WTC11 (cell line): ENCODE results near the gene CCDC39. TPM values are rescaled to one million over a fixed set of nuclear protein-coding genes. Genes with fewer than 3 reads are reported as not detected.

Experiments used
- ATAC-seq: fragments of 200-7000 bp; cut with Tn5 transposase; 2 replicates; pipeline ENCODE4 v1.10.0; 2021; ENCODE audit warnings: mild to moderate bottlenecking, moderate library complexity
- CTCF ChIA-PET: fragments of 300-600 bp; sonication (Branson Sonifier 250); formaldehyde crosslinking; loops from one replicate; lab custom pipeline; 2021; ENCODE audit warnings: antibody characterized with exemption; lab: Charles Lee
- POLR2A ChIA-PET: fragments of 350-600 bp; sonication (Branson Sonifier 250); formaldehyde crosslinking; loops from one replicate; lab custom pipeline; 2021; ENCODE audit warnings: antibody characterized with exemption; lab: Charles Lee
- DNase-seq: peaks from one replicate; pipeline ENCODE4 v3.0.0; 2021; ENCODE audit warnings: low spot score
- H3K27ac Mint-ChIP-seq: 2 replicates; pipeline ENCODE4 v1.8.0; 2021; ENCODE audit warnings: mixed read lengths
- H3K27me3 Mint-ChIP-seq: 2 replicates; pipeline ENCODE4 v1.8.0; 2021; ENCODE audit warnings: low read depth, mild to moderate bottlenecking, moderate library complexity, mixed read lengths
- H3K36me3 Mint-ChIP-seq: 2 replicates; pipeline ENCODE4 v1.8.0; 2021; ENCODE audit warnings: mixed read lengths
- H3K4me1 Mint-ChIP-seq: 2 replicates; pipeline ENCODE4 v1.8.0; 2022; ENCODE audit warnings: mixed read lengths
- H3K4me3 Mint-ChIP-seq: 2 replicates; pipeline ENCODE4 v1.8.0; 2021; ENCODE audit warnings: mild to moderate bottlenecking, moderate library complexity, mixed read lengths
- H3K9me3 Mint-ChIP-seq: 2 replicates; pipeline ENCODE4 v1.8.0; 2021; ENCODE audit warnings: mixed read lengths
- CDX4 ChIP-seq: fragments of 250-450 bp; sonication (Bioruptor Pico); IDR thresholded peaks from 2 replicates; pipeline ENCODE4 v1.9.0; 2021; ENCODE audit warnings: moderate library complexity, mild to moderate bottlenecking, inconsistent platforms, borderline replicate concordance
- EMX1 ChIP-seq: fragments of 250-450 bp; sonication (Bioruptor Pico); IDR thresholded peaks from 2 replicates; pipeline ENCODE4 v1.8.0; 2021; ENCODE audit warnings: mild to moderate bottlenecking
- ERG ChIP-seq: fragments of 250-450 bp; sonication (Bioruptor Pico); IDR thresholded peaks from 2 replicates; pipeline ENCODE4 v1.8.0; 2021; ENCODE audit warnings: mild to moderate bottlenecking
- ESRRA ChIP-seq: sonication (generic); formaldehyde crosslinking; IDR thresholded peaks from 2 replicates; pipeline ENCODE4 v1.8.1; 2022; ENCODE audit warnings: mild to moderate bottlenecking, missing genetic modification reagents, borderline replicate concordance
- GABPB1 ChIP-seq: sonication (generic); formaldehyde crosslinking; IDR thresholded peaks from 2 replicates; pipeline ENCODE4 v1.8.1; 2023; ENCODE audit warnings: mild to moderate bottlenecking, missing genetic modification reagents
- IRF2 ChIP-seq: sonication (generic); formaldehyde crosslinking; IDR thresholded peaks from 2 replicates; pipeline ENCODE4 v1.8.0; 2022; ENCODE audit warnings: low read depth, missing genetic modification reagents, borderline replicate concordance
- JUN ChIP-seq: sonication (generic); formaldehyde crosslinking; IDR thresholded peaks from 2 replicates; pipeline ENCODE4 v1.8.0; 2023; ENCODE audit warnings: mild to moderate bottlenecking, missing genetic modification reagents
- MXD4 ChIP-seq: fragments of 250-450 bp; sonication (Bioruptor Pico); IDR thresholded peaks from 2 replicates; pipeline ENCODE4 v1.8.0; 2021; ENCODE audit warnings: mild to moderate bottlenecking, moderate library complexity, borderline replicate concordance
- MYBL2 ChIP-seq: sonication (generic); formaldehyde crosslinking; IDR thresholded peaks from 2 replicates; pipeline ENCODE4 v1.8.1; 2023; ENCODE audit warnings: mild to moderate bottlenecking, moderate library complexity, missing genetic modification reagents
- NFE2L1 ChIP-seq: sonication (generic); formaldehyde crosslinking; IDR thresholded peaks from 2 replicates; pipeline ENCODE4 v1.8.1; 2023; ENCODE audit warnings: missing genetic modification reagents
- PREB ChIP-seq: sonication (generic); formaldehyde crosslinking; IDR thresholded peaks from 2 replicates; pipeline ENCODE4 v1.8.1; 2022; ENCODE audit warnings: mild to moderate bottlenecking, missing genetic modification reagents, moderate library complexity, borderline replicate concordance
- PRRX2 ChIP-seq: fragments of 250-450 bp; sonication (Bioruptor Pico); IDR thresholded peaks from 2 replicates; pipeline ENCODE4 v1.8.0; 2021; ENCODE audit warnings: mild to moderate bottlenecking
- RELA ChIP-seq: sonication (generic); formaldehyde crosslinking; IDR thresholded peaks from 2 replicates; pipeline ENCODE4 v1.8.1; 2022; ENCODE audit warnings: missing genetic modification reagents, mild to moderate bottlenecking, borderline replicate concordance
- SP1 ChIP-seq: sonication (generic); formaldehyde crosslinking; conservative IDR thresholded peaks from 2 replicates; pipeline ENCODE4 v1.8.1; 2022; ENCODE audit warnings: missing genetic modification reagents
- TEAD1 ChIP-seq: sonication (generic); formaldehyde crosslinking; IDR thresholded peaks from 2 replicates; pipeline ENCODE4 v1.8.0; 2022; ENCODE audit warnings: mild to moderate bottlenecking, missing genetic modification reagents
- TP53 ChIP-seq: sonication (generic); formaldehyde crosslinking; IDR thresholded peaks from 2 replicates; pipeline ENCODE4 v1.8.1; 2023; ENCODE audit warnings: mild to moderate bottlenecking, missing genetic modification reagents
- USF1 ChIP-seq: sonication (generic); formaldehyde crosslinking; IDR thresholded peaks from 2 replicates; pipeline ENCODE4 v1.8.0; 2022; ENCODE audit warnings: mild to moderate bottlenecking, missing genetic modification reagents
- USF2 ChIP-seq: sonication (generic); formaldehyde crosslinking; IDR thresholded peaks from 2 replicates; pipeline ENCODE4 v1.8.1; 2023; ENCODE audit warnings: mild to moderate bottlenecking, missing genetic modification reagents, moderate library complexity
- ZNF219 ChIP-seq: sonication (generic); formaldehyde crosslinking; IDR thresholded peaks from 2 replicates; pipeline ENCODE4 v1.8.0; 2023; ENCODE audit warnings: missing genetic modification reagents, mild to moderate bottlenecking, borderline replicate concordance
- ZNF263 ChIP-seq: sonication (generic); formaldehyde crosslinking; IDR thresholded peaks from 2 replicates; pipeline ENCODE4 v1.8.1; 2022; ENCODE audit warnings: low read depth, mild to moderate bottlenecking, moderate library complexity, missing genetic modification reagents
- ZNF396 ChIP-seq: fragments of 250-450 bp; sonication (Bioruptor Pico); IDR thresholded peaks from 2 replicates; pipeline ENCODE4 v1.8.0; 2021; ENCODE audit warnings: mild to moderate bottlenecking, moderate library complexity, borderline replicate concordance
- ZNF416 ChIP-seq: fragments of 250-450 bp; sonication (Bioruptor Pico); IDR thresholded peaks from 2 replicates; pipeline ENCODE4 v1.9.0; 2021; ENCODE audit warnings: mild to moderate bottlenecking, inconsistent platforms
- ZNF423 ChIP-seq: fragments of 250-450 bp; sonication (Bioruptor Pico); IDR thresholded peaks from 2 replicates; pipeline ENCODE4 v2.1.2; 2022; ENCODE audit warnings: mild to moderate bottlenecking, moderate library complexity
- ZSCAN18 ChIP-seq: fragments of 250-450 bp; sonication (Bioruptor Pico); IDR thresholded peaks from 2 replicates; pipeline ENCODE4 v2.1.2; 2022; ENCODE audit warnings: mild to moderate bottlenecking, moderate library complexity
- total RNA-seq: library from RNA; stranded (reverse); gene quantifications from 3 replicates; pipeline ENCODE4 v1.2.3, GENCODE V29; 2021

Gene CCDC39
- total RNA-seq, 1 experiment from 2014 or later, result not detected

GRCh38 chr3:180612364-180612763 lies 66.9 kb downstream of the CCDC39 start:
- TF ChIP-seq ZNF263 (CRISPR knock-in tag) (no peak), IRF2 (no peak), GABPB1 (CRISPR knock-in tag) (no peak), ZNF219 (CRISPR knock-in tag) (no peak), ZNF416 (CRISPR knock-in tag) (no peak), TEAD1 (CRISPR knock-in tag) (no peak)
- Mint-ChIP-seq H3K27me3 (no peaks in the 10 kb centered on the region), H3K27ac (no peak overlapping the region), H3K36me3 (peaks cover 36% of the 10 kb centered on the region), H3K4me3 (no peak overlapping the region), H3K9me3 (no peaks in the 10 kb centered on the region), H3K4me1 (no peaks in the 10 kb centered on the region)
- CTCF ChIA-PET, result no interaction called here
- no peak for ATAC-seq
- DNase-seq, result no peak
- POLR2A ChIA-PET, result no interaction called here

GRCh38 chr3:180611006-180611405 lies 68.3 kb downstream of the CCDC39 start:
- DNase-seq (no peak), ATAC-seq (no peak)
- H3K27me3 Mint-ChIP-seq, result no peaks in the 10 kb centered on the region
- POLR2A ChIA-PET, result no interaction called here
- TF ChIP-seq NFE2L1 (CRISPR knock-in tag) (no peak), ZNF423 (no peak), MYBL2 (CRISPR knock-in tag) (no peak), MXD4 (CRISPR knock-in tag) (no peak), ERG (CRISPR knock-in tag) (no peak), PRRX2 (CRISPR knock-in tag) (no peak), USF1 (no peak), EMX1 (no peak), ZNF396 (CRISPR knock-in tag) (no peak)
- CTCF ChIA-PET, result no interaction called here
- H3K27ac Mint-ChIP-seq, result no peak overlapping the region
- no peak overlapping the region for H3K4me3 Mint-ChIP-seq
- peaks cover 48% of the 10 kb centered on the region for H3K36me3 Mint-ChIP-seq
- H3K4me1 Mint-ChIP-seq, result no peaks in the 10 kb centered on the region
- no peaks in the 10 kb centered on the region for H3K9me3 Mint-ChIP-seq

GRCh38 chr3:180601688-180602666 lies 77.3 kb downstream of the CCDC39 start, which contains the start of gene TTC14:
TTC14 (plus strand) TSS chr3:180602163; CDS start chr3:180602262, 99 bp downstream.
- Mint-ChIP-seq H3K9me3 (no peaks in the 10 kb centered on the region), H3K4me3 (peak within 1 kb of the TSS; percentile 94), H3K27me3 (peaks cover 34% of the 10 kb centered on the region), H3K4me1 (peaks cover 9% of the 10 kb centered on the region), H3K27ac (peak within 1 kb of the TSS; percentile 96), H3K36me3 (peaks cover 23% of the 10 kb centered on the region)
- peak; percentile 96 for ATAC-seq
- peak; percentile 85 for DNase-seq
- ChIA-PET CTCF (interaction anchor here (0.7 to 1.4 kb wide), 6 partner anchors 77 to 952 kb away, joined by 3 to 6 read pairs (median 4); partner anchors contain the start of gene CCDC39), POLR2A (interaction anchor here (1.0 to 1.1 kb wide), 2 partner anchors 33 to 565 kb away, joined by 3 read pairs; partner anchors contain the start of gene PEX5L)
- TF ChIP-seq USF2 (CRISPR knock-in tag), result no peak
- no peak for TF ChIP-seq CDX4 (CRISPR knock-in tag)
- no peak for TF ChIP-seq ZSCAN18
- TF ChIP-seq ZNF416 (CRISPR knock-in tag), result no peak
- 0 out of 2 replicates have a peak, but pooled peaks have one; percentile 57 for TF ChIP-seq TP53
- TF ChIP-seq PREB (CRISPR knock-in tag), result no peak
- no peak for TF ChIP-seq RELA (CRISPR knock-in tag)
- TF ChIP-seq JUN (CRISPR knock-in tag), result no peak
- no peak for TF ChIP-seq ESRRA (CRISPR knock-in tag)
- no peak for TF ChIP-seq ZNF396 (CRISPR knock-in tag)
- TF ChIP-seq SP1 (CRISPR knock-in tag), result peak; percentile 74
- peak; percentile 77; the same call in 1 of the 2 replicates for TF ChIP-seq GABPB1 (CRISPR knock-in tag)
